A673 (cell line): ENCODE measurements around the gene MYO1E. TPM values are rescaled to one million over a fixed set of nuclear protein-coding genes. Genes with fewer than 3 reads are reported as not detected.
A peak's percentile ranks its signal among the peaks of the same experiment; 100 is the strongest.

Experiments
- BruUV-seq: library from RNA; stranded (reverse); fragments of 400-500 nt; replicated peaks from 2 replicates; lab custom pipeline; 2021; lab: Mats Ljungman, UMichigan
- CTCF ChIA-PET: fragments of 300-600 bp; sonication (Branson Sonifier 250); formaldehyde crosslinking; loops from one replicate; lab custom pipeline; 2022; ENCODE audit warnings: antibody characterized with exemption; lab: Charles Lee
- POLR2A ChIA-PET: fragments of 300-600 bp; sonication (Branson Sonifier 250); formaldehyde crosslinking; loops from one replicate; lab custom pipeline; 2022; ENCODE audit warnings: antibody characterized with exemption; ENCODE audit not compliant: low non-redundant PET; lab: Charles Lee
- DNase-seq: peaks from one replicate; pipeline ENCODE4 v3.0.0-alpha.2; 2015; ENCODE audit warnings: low spot score
- H3K27ac ChIP-seq: fragments of 200-600 bp; sonication (generic); 2 replicates; pipeline ENCODE4 v1.5.1; 2016; ENCODE audit warnings: mixed run types, low read depth, mild to moderate bottlenecking, mixed read lengths, antibody characterized with exemption, low read length; ENCODE audit not compliant: poor library complexity, severe bottlenecking
- H3K27me3 ChIP-seq: fragments of 200-600 bp; sonication (generic); replicated peaks from 2 replicates; pipeline ENCODE4 v1.6.1; 2017; ENCODE audit warnings: mixed run types, low read depth, mild to moderate bottlenecking, mixed read lengths, antibody characterized with exemption, low read length; ENCODE audit not compliant: insufficient read depth, poor library complexity
- H3K36me3 ChIP-seq: fragments of 200-600 bp; sonication (generic); 2 replicates; pipeline ENCODE4 v1.6.1; 2016; ENCODE audit warnings: mixed run types, mild to moderate bottlenecking, mixed read lengths, antibody characterized with exemption, low read length; ENCODE audit not compliant: insufficient read depth, poor library complexity, severe bottlenecking
- H3K4me1 ChIP-seq: fragments of 200-600 bp; sonication (generic); 2 replicates; pipeline ENCODE4 v1.6.1; 2017; ENCODE audit warnings: mixed run types, mild to moderate bottlenecking, mixed read lengths, antibody characterized with exemption, low read length; ENCODE audit not compliant: insufficient read depth, poor library complexity, severe bottlenecking
- H3K4me3 ChIP-seq: fragments of 200-600 bp; sonication (generic); 2 replicates; pipeline ENCODE4 v1.5.1; 2016; ENCODE audit warnings: low read depth, mixed run types, mild to moderate bottlenecking, mixed read lengths, low read length; ENCODE audit not compliant: poor library complexity, severe bottlenecking
- H3K9me3 ChIP-seq: fragments of 200-600 bp; sonication (generic); 2 replicates; pipeline ENCODE4 v1.6.1; 2016; ENCODE audit warnings: mixed run types, low read depth, mild to moderate bottlenecking, mixed read lengths, antibody characterized with exemption, low read length; ENCODE audit not compliant: poor library complexity, severe bottlenecking
- EZH2 ChIP-seq: fragments of 200-600 bp; sonication (generic); IDR thresholded peaks from 2 replicates; pipeline ENCODE4 v1.6.1; 2017; ENCODE audit warnings: borderline replicate concordance, low read depth, mild to moderate bottlenecking, mixed read lengths, antibody characterized with exemption, low read length; ENCODE audit not compliant: poor library complexity, severe bottlenecking
- intact Hi-C: fragments of 100-400 bp; cut with micrococcal nuclease; formaldehyde crosslinking; loops from one replicate; pipeline ENCODE4 v1.10.0; 2022; ENCODE audit not compliant: unreplicated experiment
- total RNA-seq: library from RNA; stranded (reverse); gene quantifications from 2 replicates; pipeline ENCODE4 v1.2.3, GENCODE V29; 2021
- TF ChIP-seq, protein P1 (sequence below): fragments of 300-800, 200-600 bp; sonication (generic); conservative IDR thresholded peaks from 2 replicates; pipeline ENCODE4 v1.5.1; 2017; ENCODE audit warnings: low read depth, mild to moderate bottlenecking, antibody characterized with exemption, low read length, moderate library complexity, mixed read lengths

Gene MYO1E
- total RNA-seq, 1 experiment from 2014 or later: 7.9 TPM

GRCh38 chr15:59296181-59296617 lies 76.5 kb downstream of the MYO1E start:
- no TSS peak for BruUV-seq
- TF ChIP-seq EZH2: no peak
- TF ChIP-seq, protein P1, sequence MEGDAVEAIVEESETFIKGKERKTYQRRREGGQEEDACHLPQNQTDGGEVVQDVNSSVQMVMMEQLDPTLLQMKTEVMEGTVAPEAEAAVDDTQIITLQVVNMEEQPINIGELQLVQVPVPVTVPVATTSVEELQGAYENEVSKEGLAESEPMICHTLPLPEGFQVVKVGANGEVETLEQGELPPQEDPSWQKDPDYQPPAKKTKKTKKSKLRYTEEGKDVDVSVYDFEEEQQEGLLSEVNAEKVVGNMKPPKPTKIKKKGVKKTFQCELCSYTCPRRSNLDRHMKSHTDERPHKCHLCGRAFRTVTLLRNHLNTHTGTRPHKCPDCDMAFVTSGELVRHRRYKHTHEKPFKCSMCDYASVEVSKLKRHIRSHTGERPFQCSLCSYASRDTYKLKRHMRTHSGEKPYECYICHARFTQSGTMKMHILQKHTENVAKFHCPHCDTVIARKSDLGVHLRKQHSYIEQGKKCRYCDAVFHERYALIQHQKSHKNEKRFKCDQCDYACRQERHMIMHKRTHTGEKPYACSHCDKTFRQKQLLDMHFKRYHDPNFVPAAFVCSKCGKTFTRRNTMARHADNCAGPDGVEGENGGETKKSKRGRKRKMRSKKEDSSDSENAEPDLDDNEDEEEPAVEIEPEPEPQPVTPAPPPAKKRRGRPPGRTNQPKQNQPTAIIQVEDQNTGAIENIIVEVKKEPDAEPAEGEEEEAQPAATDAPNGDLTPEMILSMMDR: no peak
- Histone ChIP-seq H3K27me3 (no peaks in the 10 kb centered on the region), H3K4me1 (peaks cover 24% of the 10 kb centered on the region), H3K9me3 (no peaks in the 10 kb centered on the region), H3K4me3 (no peak overlapping the region), H3K36me3 (no peaks in the 10 kb centered on the region), H3K27ac (no peak overlapping the region)
- intact Hi-C loops: no loop called here
- peak; percentile 55 for DNase-seq
- ChIA-PET POLR2A (no interaction called here), CTCF (no interaction called here)

- peak overlapping the region; percentile 28 for H3K27ac ChIP-seq
- ChIA-PET POLR2A (no interaction called here), CTCF (no interaction called here)
- no peaks in the 10 kb centered on the region for H3K9me3 ChIP-seq
- peak; percentile 8 for DNase-seq
- no TSS peak for BruUV-seq
- no peak overlapping the region for H3K4me3 ChIP-seq
- peaks cover 18% of the 10 kb centered on the region for H3K4me1 ChIP-seq
- no peaks in the 10 kb centered on the region for H3K36me3 ChIP-seq
- TF ChIP-seq EZH2: no peak
- TF ChIP-seq, protein P1: no peak
- intact Hi-C loops: no loop called here
- H3K27me3 ChIP-seq: no peaks in the 10 kb centered on the region
Observed at GRCh38 chr15:59295261-59296001, 77.2 kb downstream of the MYO1E start.

- no peaks in the 10 kb centered on the region for H3K36me3 ChIP-seq
- H3K9me3 ChIP-seq: no peaks in the 10 kb centered on the region
- no TSS peak for BruUV-seq
- no peaks in the 10 kb centered on the region for H3K27me3 ChIP-seq
- peak; percentile 24 for DNase-seq
- TF ChIP-seq, protein P1: no peak
- H3K4me3 ChIP-seq: no peak overlapping the region
- intact Hi-C loops: no loop called here
- POLR2A ChIA-PET: no interaction called here
- CTCF ChIA-PET: no interaction called here
- H3K4me1 ChIP-seq: peaks cover 11% of the 10 kb centered on the region
- H3K27ac ChIP-seq: no peak overlapping the region
Observed at GRCh38 chr15:59294574-59295260, 78.0 kb downstream of the MYO1E start.
